Panc1 (cell line): ENCODE data around the gene DNAAF8.

Experiments
- TCF7L2 ChIP-seq: IDR thresholded peaks from 2 replicates; pipeline ENCODE4 v1.6.1; 2011; ENCODE audit warnings: mild to moderate bottlenecking, low read depth, low read length, inconsistent platforms
- TF ChIP-seq, protein P1 (sequence below): fragments of 450-650 bp; IDR thresholded peaks from 2 replicates; pipeline ENCODE4 v1.5.1; 2017; ENCODE audit warnings: mild to moderate bottlenecking

- TF ChIP-seq, protein P1, sequence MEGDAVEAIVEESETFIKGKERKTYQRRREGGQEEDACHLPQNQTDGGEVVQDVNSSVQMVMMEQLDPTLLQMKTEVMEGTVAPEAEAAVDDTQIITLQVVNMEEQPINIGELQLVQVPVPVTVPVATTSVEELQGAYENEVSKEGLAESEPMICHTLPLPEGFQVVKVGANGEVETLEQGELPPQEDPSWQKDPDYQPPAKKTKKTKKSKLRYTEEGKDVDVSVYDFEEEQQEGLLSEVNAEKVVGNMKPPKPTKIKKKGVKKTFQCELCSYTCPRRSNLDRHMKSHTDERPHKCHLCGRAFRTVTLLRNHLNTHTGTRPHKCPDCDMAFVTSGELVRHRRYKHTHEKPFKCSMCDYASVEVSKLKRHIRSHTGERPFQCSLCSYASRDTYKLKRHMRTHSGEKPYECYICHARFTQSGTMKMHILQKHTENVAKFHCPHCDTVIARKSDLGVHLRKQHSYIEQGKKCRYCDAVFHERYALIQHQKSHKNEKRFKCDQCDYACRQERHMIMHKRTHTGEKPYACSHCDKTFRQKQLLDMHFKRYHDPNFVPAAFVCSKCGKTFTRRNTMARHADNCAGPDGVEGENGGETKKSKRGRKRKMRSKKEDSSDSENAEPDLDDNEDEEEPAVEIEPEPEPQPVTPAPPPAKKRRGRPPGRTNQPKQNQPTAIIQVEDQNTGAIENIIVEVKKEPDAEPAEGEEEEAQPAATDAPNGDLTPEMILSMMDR = no peak
- no peak for TF ChIP-seq TCF7L2
Measured at GRCh38 chr16:4788489-4788889, 54.2 kb downstream of the DNAAF8 start.
